ENCODE results near the gene RAB11FIP3. TPM values are rescaled to one million over a fixed set of nuclear protein-coding genes. Genes with fewer than 3 reads are reported as not detected.

RAB11FIP3 gene
- total and polyA plus RNA-seq, 9 of the 15 experiments (the other 6 are each of a cell fraction or from before 2014, with no cell fraction given), result 0.46 to 13.1 (median 4.3) TPM

- TF ChIP-seq, protein P1, sequence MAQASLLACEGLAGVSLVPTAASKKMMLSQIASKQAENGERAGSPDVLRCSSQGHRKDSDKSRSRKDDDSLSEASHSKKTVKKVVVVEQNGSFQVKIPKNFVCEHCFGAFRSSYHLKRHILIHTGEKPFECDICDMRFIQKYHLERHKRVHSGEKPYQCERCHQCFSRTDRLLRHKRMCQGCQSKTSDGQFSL (CRISPR knock-in tag; IDR thresholded peaks at IDR 0.05), result peak; percentile 70
- TF ChIP-seq, protein P1 (tag; IDR thresholded peaks at IDR 0.05), result no peak
- TF ChIP-seq BRF1 (IDR thresholded peaks at IDR 0.05; ENCODE audit: borderline replicate concordance, extremely low read depth, insufficient read length) (no peak), ZBTB9 (CRISPR knock-in tag; IDR thresholded peaks at IDR 0.05) (peak; percentile 46; the same call in 1 of the 2 replicates), C11orf30 (IDR thresholded peaks at IDR 0.05; ENCODE audit: low read depth) (no peak), UBTF (IDR thresholded peaks at IDR 0.05; ENCODE audit: borderline replicate concordance in 1 of 2, low read depth in 2 of 2, low read length in 2 of 2) (peak; percentile 84 to 85; a peak in 2 of 4 replicates), CXXC5 (CRISPR knock-in tag; IDR thresholded peaks at IDR 0.05) (peak; percentile 75), PATZ1 (CRISPR knock-in tag; IDR thresholded peaks at IDR 0.05; ENCODE audit: borderline replicate concordance) (no peak), SIN3B (IDR thresholded peaks at IDR 0.05; ENCODE audit: low read depth) (peak; percentile 66), SPI1 (IDR thresholded peaks at IDR 0.05; ENCODE audit: borderline replicate concordance, low read depth, low read length) (no peak), ZNF639 (CRISPR knock-in tag; conservative IDR thresholded peaks at IDR 0.05 in 1 of 2, IDR thresholded peaks at IDR 0.05 in 1 of 2) (peak in 1 of 2 experiments; percentile 87; a peak in 2 of 4 replicates), CEBPZ (IDR thresholded peaks at IDR 0.05; ENCODE audit: borderline replicate concordance, low read depth, low read length) (no peak), SMARCB1 (IDR thresholded peaks at IDR 0.05; ENCODE audit: insufficient read length, low read depth) (no peak)
These were observed 28.3 kb upstream of the RAB11FIP3 start, which contains the start of gene NME4 (continued) for GRCh38 chr16:397135-397661.

Data from K562 (cell line).